NCI-H2107 treated with DMSO at 0.1 percent for 48 hours (cell line): ENCODE measurements around the gene CCDC85B.

Experiments used
- DNase-seq: peaks from one replicate; lab custom pipeline; 2025; ENCODE audit not compliant: unreplicated experiment; lab: John Stamatoyannopoulos, UW

Gene CCDC85B

DNA sequence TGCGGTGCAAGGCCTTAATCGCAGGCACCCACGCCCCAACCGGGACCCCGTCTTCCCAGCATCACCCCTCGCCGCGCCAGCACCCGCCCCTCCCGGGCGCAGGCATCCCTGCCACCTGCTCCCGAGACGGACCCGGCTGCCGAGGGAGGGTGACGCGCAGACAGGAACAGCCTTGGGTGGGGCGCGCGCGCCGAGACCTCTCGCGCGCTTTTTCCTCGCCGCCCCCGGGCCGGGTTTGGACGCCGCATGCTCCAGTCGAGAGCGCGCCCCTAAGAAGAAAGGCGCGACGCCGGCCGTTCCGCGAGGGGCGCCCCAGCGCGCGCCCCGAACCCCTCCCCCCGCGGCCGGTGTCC, 33.0 kb upstream of the CCDC85B start:
- DNase-seq = no peak

DNA sequence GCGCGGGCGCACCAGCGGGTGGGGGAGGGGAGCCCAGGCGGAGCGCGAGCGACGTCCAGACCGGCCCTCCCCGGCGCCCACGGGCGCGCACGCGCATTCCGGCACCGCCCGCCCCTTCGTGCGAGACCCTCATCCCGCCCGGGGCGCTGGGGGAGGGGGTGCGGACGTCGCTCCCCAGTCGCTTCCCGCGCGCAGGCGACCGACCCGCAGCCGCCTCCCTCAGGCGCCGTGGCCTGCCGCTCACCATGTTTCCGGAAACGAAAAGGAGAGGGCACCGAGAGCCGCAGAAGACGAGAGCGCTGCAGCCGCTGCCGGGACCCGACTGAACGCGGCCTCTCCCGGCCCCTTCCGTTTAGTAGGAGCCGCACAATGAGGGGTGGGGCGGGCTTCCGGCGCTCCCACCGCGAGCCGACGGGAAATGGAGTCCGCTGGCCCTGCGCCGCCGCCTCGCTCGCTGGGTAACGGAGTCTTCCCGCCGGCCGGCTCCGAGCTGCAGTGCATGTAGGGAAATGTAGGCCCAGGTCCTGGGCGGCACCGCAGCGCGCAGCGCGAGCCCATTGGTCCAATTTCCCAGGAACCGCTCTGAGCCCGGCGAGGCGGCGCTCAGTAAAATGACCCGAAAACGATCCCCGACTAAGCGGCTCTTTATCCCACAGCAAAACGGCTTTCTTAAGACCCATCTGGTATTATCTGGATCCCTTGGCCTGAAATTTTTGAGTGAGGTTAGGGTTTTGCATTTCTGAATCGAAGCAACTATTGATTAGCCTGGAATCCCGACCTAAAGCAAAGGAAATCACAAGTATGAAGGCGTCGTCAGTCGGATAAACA, 32.4 kb upstream of the CCDC85B start, which contains the start of gene CFL1:
Gene CFL1 (minus strand): TSS at position 328 of the 828 bp plus-strand sequence. CDS start 81 bp downstream, at position 247.
- peak; percentile 80 for DNase-seq

DNA sequence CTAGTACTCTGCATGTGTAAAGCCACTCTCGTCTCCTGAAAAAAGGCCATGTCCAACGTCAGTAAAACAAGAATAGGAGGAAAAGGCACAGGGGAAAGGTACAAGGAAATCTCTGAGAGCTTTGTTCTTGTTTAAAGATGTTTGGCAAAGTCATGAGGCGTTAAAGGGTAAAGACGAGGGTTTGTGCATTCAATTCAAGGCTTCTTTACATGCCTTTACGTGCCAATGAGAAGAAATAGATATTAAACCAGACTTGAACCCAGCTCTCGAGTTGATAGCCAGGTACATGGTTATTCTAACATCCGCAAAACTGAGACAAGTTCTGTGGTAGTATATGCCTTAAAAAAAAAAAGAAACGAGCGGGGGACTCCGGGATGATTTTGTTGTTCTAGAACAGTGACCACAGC, 31.8 kb upstream of the CCDC85B start:
- no peak for DNase-seq

DNA sequence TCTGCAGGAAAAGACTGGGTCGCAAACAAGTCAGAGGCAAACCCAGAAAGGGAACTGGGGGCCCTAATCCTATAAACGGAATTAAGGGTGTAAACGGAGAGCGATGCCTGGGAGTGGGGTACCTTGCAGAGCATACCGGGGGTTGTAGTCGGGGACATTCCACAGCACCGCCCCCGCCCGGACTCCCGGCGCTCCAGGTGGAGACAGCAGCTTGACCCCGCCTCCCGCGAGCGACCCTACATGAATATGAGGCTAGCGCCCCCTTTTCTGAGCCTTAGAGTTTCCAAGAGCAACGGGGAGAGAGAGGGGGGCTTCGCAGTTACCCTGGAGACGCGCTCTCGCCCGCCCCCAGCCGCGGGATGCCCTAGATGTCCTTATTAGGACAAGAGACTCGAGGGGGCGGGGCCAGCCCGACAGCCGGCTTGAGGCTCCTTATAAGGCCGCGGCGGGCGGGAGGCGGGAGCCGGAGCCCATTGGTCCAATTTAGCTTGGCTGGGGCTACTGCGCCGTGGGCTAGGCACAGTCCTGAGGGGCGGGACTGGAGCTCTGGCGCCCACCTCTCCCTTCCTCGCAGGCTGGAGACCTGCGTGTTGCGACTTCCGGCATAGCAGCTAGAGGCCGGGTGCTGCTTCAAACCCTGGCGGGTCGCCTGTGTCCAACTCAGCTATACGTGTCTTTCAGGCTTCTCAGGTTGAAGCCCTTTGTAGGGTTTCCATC, 31.2 kb upstream of the CCDC85B start:
- DNase-seq = peak; percentile 69

DNA sequence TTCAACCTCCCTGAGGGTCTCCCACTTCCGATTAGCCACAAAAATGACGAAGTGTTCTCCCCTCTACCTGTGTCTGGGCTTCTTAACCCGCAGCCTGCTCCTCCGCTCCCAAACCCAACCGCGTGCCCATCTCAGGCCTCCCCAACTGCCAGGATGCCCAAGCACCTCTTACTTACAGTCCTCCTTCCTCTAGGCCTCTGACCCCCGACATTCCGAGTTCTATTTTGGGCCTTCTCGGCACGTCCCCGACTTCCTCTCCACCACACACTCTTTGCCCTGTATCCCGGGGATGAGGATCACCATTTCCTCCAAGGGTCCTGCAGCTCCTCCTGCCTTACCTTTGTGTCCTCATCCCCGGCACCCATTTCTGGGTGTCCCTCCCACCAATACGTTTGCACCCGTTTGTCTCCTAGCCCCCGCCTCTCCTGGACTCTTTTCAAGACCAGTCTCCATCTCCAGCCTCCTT, 30.6 kb upstream of the CCDC85B start:
- DNase-seq = no peak

DNA sequence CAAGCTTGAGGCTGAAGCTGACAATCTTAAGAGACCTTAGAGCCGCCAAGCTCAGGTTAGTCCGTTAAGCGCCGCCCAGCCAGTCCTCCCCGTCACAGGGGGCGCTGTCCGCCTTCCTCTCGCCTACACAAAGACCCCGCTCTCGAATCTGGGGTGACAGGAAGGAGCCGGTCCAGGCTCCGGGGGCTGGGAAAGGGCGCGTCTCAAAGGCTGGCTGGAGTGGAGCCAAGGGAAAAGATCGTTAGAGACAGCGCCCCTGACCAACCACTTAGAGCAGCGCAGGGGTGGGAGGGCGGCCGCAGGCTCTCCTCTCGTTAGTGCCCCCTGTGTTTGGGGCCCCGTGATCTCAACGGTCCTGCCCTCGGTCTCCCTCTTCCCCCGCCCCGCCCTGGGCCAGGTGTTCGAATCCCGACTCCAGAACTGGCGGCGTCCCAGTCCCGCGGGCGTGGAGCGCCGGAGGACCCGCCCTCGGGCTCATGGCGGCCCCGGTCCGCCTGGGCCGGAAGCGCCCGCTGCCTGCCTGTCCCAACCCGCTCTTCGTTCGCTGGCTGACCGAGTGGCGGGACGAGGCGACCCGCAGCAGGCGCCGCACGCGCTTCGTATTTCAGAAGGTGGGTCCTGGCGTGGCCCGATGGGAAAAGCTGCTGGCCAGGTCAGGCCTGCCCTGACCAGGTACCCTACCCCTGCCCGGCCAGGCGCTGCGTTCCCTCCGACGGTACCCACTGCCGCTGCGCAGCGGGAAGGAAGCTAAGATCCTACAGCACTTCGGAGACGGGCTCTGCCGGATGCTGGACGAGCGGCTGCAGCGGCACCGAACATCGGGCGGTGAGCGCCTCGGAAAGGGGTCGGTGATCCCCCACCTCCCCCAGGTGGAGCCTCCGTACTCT, 30.0 kb upstream of the CCDC85B start, which contains the start of gene MUS81:
Gene MUS81 (plus strand): TSS at position 156 of the 887 bp plus-strand sequence. CDS start 321 bp downstream, at position 477.
- peak; percentile 83 for DNase-seq

DNA sequence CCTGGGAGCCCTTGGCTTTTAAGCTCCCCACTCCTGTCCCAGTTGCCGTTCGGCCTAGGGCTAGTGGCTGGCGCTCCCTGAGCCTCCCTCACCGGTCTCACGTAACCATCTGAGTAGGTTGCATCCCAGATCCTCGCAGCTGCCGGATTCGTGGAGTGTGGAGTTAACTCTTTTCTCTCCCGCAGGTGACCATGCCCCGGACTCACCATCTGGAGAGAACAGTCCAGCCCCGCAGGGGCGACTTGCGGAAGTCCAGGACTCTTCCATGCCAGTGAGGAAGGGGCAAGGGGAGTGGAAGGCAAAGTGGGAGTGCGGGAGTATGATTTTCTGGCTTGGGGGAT, 29.3 kb upstream of the CCDC85B start:
- DNase-seq = no peak

DNA sequence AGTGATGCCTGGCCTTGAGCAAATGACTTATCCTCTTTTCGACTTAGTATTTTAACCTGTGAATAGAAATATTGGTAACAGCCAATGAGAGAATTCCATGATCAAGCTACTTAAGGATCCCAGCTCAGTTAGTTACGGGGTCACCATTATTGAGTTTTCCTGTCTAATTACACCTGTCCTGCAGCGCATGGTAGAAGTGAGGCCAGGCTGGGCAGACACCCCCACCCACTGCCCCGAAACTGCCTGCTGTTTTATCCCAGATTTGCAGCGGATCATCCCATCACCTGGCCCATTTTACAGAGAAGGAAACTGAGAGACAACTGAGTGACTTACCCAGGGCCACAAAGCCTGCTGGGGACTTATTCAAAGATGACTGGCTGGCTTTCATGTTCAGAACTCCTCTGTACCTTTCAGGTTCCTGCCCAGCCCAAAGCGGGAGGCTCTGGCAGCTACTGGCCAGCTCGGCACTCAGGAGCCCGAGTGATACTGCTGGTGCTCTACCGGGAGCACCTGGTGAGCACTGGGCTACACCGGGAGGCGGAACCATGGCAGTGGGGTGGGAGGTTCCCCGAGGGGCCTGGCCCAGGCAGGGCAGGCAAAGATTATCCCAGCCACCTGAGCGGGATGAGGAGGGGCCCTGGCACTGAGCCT, 28.8 kb upstream of the CCDC85B start:
- DNase-seq = no peak

DNA sequence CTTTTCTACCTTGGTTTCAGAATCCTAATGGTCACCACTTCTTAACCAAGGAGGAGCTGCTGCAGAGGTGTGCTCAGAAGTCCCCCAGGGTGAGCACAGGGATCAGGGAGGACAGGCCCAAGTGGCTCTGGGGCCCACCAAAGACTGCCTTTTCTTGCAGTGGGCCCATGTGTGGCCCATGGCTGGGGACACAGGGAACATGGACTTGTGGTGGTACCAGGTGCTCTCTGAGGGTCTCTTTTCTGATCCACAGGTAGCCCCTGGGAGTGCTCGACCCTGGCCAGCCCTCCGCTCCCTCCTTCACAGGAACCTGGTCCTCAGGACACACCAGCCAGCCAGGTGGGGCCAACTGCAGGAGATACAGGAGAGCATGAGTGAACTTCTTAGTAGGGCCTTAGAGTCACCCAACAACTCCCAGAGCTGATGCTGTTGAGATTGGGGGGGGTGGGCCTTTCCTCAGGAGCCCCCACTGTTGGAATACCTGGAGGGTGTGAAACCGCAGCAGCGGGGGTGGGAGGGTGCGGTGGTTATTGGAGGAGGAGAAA, 28.2 kb upstream of the CCDC85B start:
- DNase-seq = no peak

DNA sequence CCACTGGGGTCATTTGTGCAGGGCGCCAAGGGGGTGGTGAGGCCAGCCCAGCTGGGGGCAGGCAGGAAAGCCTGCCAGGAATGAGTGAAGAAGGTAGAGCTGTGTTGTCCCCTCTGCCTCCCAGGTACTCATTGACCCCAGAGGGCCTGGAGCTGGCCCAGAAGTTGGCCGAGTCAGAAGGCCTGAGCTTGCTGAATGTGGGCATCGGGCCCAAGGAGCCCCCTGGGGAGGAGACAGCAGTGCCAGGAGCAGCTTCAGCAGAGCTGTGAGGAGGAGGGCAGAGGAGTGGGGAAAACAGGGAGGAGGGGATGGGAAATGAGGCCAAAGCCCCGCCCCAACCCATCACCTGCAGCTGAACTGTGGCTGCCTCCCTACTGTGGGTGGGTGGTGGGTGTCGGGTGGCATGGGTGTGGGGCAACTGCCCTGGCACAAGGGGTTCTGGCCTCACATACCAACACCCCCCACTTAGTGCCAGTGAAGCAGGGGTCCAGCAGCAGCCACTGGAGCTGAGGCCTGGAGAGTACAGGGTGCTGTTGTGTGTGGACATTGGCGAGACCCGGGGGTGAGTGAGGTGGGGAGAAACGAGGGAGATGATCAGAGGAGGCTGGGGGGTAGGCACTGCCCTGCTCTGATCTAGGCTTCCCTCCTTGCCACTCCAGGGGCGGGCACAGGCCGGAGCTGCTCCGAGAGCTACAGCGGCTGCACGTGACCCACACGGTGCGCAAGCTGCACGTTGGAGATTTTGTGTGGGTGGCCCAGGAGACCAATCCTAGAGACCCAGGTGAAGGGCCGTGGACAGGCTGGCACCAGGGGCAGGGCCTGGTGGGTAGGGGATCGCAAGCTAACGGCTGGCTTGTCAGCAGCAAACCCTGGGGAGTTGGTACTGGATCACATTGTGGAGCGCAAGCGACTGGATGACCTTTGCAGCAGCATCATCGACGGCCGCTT, 27.3 kb upstream of the CCDC85B start:
- no peak for DNase-seq

DNA sequence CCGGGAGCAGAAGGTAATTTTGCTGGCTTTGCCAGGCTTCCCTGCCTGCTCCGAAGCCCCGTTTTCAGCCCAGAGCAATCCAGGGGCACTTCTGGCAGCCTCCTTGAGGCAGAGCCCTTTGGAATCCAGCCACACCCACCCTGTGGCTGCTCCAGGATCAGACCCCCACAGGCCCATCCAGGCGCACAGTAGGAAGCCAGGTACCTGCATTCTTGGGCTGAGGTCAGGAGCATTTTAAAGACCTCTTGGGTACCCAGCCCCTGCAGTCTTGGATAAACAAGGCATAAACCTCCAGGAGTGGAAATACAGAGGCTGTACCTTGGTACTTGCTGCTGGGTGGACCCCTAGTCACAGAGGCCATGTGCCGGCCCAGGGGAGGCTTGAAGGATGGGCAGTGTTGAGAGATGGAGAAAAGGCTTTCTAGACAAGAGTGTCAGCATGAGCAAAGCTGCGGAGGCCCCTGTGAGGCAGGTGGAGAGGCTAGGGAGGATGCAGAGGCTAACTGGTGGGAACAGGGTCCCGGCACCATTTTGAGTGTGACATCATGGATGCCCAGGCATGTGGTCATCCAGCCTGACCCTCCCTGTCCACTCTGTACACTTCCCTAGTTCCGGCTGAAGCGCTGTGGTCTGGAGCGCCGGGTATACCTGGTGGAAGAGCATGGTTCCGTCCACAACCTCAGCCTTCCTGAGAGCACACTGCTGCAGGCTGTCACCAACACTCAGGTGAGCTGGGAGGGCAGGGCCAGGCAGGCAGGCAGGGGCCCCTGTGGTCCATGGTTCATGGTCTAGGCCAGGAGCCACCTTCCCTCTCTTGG, 26.4 kb upstream of the CCDC85B start:
- no peak for DNase-seq

DNA sequence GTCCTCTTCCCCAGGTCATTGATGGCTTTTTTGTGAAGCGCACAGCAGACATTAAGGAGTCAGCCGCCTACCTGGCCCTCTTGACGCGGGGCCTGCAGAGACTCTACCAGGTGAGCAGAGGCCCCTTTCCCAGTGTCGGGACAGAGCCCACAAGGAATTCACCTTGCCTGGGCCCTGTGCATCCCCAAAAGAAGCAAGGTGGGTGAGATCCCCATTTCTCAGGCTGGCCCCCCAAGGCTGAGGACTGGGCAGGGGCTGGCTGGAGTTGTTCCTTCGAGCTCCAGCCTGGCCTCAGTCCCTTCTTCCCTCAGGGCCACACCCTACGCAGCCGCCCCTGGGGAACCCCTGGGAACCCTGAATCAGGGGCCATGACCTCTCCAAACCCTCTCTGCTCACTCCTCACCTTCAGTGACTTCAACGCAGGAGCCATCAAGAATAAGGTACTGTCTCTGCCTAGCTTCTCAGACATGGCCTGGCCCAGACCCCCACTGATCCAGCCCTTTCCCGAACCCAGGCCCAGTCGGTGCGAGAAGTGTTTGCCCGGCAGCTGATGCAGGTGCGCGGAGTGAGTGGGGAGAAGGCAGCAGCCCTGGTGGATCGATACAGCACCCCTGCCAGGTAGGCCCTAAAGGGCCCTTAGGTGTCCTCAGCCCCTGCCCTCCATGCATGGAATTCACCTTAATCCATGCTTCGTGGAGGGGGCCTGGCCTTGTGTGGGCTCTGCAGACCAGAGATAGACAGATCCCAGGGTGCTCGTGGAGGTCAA, 25.6 kb upstream of the CCDC85B start:
- DNase-seq = no peak

DNA sequence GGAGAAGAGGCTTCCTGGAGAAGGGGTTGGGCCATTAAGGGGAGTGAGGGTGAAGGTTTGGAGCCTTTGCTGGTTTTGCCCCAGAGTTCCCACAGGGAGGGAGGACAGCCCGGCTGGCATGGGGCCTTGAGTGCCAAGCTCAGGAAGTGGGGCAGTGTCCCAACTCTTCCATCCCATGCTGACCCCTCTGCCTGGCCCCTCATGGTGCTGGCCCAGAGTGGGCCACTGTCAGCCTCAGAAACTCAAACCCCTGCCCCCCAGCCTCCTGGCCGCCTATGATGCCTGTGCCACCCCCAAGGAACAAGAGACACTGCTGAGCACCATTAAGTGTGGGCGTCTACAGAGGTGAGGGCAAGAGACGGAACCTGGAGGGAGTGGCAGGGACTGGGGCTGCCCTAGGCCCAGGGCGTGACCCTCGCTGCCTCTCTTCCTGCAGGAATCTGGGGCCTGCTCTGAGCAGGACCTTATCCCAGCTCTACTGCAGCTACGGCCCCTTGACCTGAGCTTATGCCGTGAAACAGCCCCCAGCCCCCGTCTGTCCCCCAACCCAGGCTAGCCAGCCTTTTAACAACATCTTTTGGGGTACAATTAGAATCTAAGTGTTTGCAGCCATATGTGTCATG, 24.8 kb upstream of the CCDC85B start:
- DNase-seq = no peak

DNA sequence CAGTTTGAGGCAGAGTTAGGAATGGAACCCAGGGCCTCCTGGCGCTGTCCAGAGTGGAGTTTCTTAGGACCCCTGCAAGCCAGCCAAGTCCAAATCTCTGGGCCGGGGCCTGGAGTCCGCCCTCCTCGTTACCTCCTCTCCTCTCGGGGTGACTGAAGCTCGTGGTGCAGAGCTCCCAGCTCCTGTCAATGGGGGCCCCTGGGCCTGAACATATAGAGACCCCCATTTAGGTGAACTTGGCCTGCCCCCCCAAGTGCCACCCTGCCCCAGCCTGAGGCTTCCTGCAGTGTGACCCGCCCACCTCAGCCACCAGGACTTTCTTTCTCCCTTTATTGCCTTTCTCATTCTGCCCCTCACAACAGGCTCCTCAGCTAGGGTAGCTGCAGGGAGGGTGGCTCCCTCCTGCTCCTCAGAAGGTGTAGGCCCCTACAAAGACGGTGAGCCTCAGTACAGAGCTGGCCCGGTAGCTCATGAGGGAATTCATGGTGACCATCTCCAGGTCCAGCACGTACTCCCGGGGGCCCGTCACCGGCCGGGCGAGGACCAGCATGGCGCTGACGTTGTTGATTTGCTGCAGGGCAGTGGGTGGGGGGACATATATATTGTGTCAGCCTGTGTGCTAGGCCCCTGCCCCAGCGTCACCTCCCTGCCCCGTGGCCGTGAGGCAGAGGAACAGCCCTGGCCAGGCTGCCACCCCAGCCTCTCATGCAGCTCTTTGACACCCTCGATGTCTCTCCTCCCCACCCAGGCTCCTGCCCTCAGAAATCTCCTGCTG, 23.8 kb upstream of the CCDC85B start:
- DNase-seq = no peak

DNA sequence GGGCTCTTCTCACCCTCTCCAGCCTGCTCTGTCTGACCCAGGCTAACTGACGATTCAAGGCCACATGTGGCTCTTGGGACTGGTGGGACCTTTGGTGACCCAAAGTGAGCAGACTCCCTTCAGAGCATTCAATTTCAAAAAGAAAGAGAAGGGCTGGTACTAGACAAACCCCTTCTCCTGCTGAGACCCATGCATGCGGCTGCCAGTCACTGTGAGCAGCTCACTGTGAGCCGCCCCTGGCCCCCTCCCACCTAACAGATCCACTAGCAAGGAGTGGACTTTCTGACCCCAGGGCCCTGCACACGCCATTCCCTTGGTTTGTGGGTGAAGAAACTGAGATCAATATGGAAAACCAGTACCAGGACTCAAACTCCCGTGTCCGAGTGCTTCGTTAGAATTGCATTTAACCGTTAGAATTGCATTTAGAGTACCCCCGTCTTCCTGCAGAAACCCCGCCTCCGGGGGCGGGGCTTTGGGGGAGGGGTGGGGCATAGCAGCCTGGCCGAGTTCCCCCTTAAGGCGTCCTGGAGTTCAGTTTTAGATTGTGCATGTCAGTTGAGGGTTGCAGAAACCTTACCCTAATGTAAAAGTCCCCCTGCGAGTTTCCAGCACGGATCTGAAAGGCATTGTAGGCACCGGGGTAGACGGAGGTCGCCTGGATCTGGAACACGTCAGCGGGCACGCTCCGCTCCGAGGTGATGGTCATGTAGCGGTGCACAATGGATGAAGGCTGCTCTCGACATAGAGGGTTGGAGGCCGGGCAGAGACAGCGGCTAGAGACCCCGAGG, 23.0 kb upstream of the CCDC85B start:
- DNase-seq = no peak
